Gastroesophageal sphincter (tissue), 4 donors: Measurements from ENCODE around the gene PHC2. TPM values are rescaled to one million over a fixed set of nuclear protein-coding genes. Genes with fewer than 3 reads are reported as not detected.

Experiments used
- ATAC-seq: fragments of 150-250 bp; one replicate; pipeline ENCODE4 v1.9.1; 2016; ENCODE audit warnings: mild to moderate bottlenecking, moderate library complexity
- H3K27ac ChIP-seq, 4 donors: fragments of 200-600 bp; sonication (generic) in 3 of 4; 1 replicate in 3 of 4; 2 replicates in 1 of 4; pipeline ENCODE4 v1.5.1; 2016 to 2019
- H3K27me3 ChIP-seq: fragments of 200-600 bp; sonication (generic); one replicate; pipeline ENCODE4 v1.5.1; 2019
- H3K36me3 ChIP-seq, 2 donors: fragments of 200-600 bp; sonication (generic); one replicate each; pipeline ENCODE4 v1.5.1; 2019; ENCODE audit warnings: control low read depth in 1 of 2
- H3K4me1 ChIP-seq, 3 donors: fragments of 200-600 bp; sonication (generic); 1 replicate in 2 of 3; 2 replicates in 1 of 3; pipeline ENCODE4 v1.5.1; 2016 to 2019; ENCODE audit warnings: control low read depth in 2 of 3
- H3K4me3 ChIP-seq, 2 donors: fragments of 200-600 bp; sonication (generic); one replicate each; pipeline ENCODE4 v1.5.1; 2019; ENCODE audit warnings: mild to moderate bottlenecking in 1 of 2, moderate library complexity in 1 of 2
- H3K9me3 ChIP-seq, 3 donors: fragments of 200-600 bp; sonication (generic); one replicate each; pipeline ENCODE4 v1.5.1; 2017 to 2019; ENCODE audit warnings: control low read depth in 2 of 3
- EP300 ChIP-seq: sonication (generic); formaldehyde crosslinking; IDR thresholded peaks from one replicate; pipeline ENCODE4 v1.6.1; 2017; ENCODE audit warnings: antibody characterized with exemption, mild to moderate bottlenecking
- POLR2A ChIP-seq, 2 donors: fragments of 450-650 bp; IDR thresholded peaks; one replicate each; pipeline ENCODE4 v1.6.1; 2017; ENCODE audit warnings: antibody characterized with exemption in 2 of 2, mild to moderate bottlenecking in 2 of 2, moderate library complexity in 1 of 2
- POLR2AphosphoS5 ChIP-seq: sonication (generic); formaldehyde crosslinking; IDR thresholded peaks from one replicate; pipeline ENCODE4 v1.6.1; 2017; ENCODE audit warnings: antibody characterized with exemption
- WGBS, 2 donors: methylation state at CpG; one replicate each; pipeline ENCODE4 v1.1.5; 2018; ENCODE audit warnings: low coverage in 1 of 2; 5-methylcytosine and 5-hydroxymethylcytosine counted together
- total RNA-seq, 4 donors: library from RNA; depleted of rRNA; stranded (reverse); fragments of >200 nt; gene quantifications; one replicate each; pipeline ENCODE4 v1.1.0, GENCODE V29; 2016
- TF ChIP-seq, protein P1 (sequence below), 4 experiments: fragments of 200-600 bp in 2 of 4; fragments of 450-650 bp in 2 of 4; sonication (generic) in 1 of 4; IDR thresholded peaks; one replicate each; pipeline ENCODE4 v1.5.1; 2017 to 2019; ENCODE audit warnings: antibody characterized with exemption in 4 of 4, mild to moderate bottlenecking in 2 of 4, moderate library complexity in 2 of 4

PHC2 gene
- total RNA-seq, 4 donors from 2014 or later = 99.8 to 223 (median 181) TPM

DNA sequence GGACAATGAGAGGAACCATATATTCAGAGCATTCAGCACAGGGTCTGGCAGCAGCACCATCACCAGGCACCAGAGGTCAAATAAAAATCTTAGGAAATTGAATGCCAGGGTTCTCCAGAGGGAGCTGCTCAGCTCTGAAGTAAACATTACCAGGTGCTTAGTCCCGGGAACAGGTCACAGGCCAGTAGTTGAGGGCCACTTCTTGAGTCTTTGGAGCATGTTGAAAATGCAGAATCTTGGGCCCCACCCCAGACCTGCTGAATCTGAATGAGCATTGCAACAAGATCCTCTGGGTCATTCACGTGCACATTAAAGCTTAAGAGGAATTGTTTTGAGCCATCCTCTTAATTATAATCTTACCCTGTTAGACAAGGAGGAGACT, 33.8 kb downstream of the PHC2 start:
- WGBS, 2 donors = 67% methylated on average over 1 to 2 of the region's 2 CpGs
- TF ChIP-seq POLR2A (IDR thresholded peaks at IDR 0.05) = no peak
- TF ChIP-seq POLR2AphosphoS5 = no peak
- no peak for TF ChIP-seq EP300
- TF ChIP-seq, protein P1, sequence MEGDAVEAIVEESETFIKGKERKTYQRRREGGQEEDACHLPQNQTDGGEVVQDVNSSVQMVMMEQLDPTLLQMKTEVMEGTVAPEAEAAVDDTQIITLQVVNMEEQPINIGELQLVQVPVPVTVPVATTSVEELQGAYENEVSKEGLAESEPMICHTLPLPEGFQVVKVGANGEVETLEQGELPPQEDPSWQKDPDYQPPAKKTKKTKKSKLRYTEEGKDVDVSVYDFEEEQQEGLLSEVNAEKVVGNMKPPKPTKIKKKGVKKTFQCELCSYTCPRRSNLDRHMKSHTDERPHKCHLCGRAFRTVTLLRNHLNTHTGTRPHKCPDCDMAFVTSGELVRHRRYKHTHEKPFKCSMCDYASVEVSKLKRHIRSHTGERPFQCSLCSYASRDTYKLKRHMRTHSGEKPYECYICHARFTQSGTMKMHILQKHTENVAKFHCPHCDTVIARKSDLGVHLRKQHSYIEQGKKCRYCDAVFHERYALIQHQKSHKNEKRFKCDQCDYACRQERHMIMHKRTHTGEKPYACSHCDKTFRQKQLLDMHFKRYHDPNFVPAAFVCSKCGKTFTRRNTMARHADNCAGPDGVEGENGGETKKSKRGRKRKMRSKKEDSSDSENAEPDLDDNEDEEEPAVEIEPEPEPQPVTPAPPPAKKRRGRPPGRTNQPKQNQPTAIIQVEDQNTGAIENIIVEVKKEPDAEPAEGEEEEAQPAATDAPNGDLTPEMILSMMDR (IDR thresholded peaks at IDR 0.05) = no peak
- Histone ChIP-seq H3K4me1 (peaks cover 0 to 34% (median 5%) of the 10 kb centered on the region in 3 donors), H3K27me3 (no peaks in the 10 kb centered on the region), H3K4me3 (no peak overlapping the region), H3K9me3 (no peaks in the 10 kb centered on the region), H3K36me3 (no peaks in the 10 kb centered on the region), H3K27ac (no peak overlapping the region)
- ATAC-seq = no peak

DNA sequence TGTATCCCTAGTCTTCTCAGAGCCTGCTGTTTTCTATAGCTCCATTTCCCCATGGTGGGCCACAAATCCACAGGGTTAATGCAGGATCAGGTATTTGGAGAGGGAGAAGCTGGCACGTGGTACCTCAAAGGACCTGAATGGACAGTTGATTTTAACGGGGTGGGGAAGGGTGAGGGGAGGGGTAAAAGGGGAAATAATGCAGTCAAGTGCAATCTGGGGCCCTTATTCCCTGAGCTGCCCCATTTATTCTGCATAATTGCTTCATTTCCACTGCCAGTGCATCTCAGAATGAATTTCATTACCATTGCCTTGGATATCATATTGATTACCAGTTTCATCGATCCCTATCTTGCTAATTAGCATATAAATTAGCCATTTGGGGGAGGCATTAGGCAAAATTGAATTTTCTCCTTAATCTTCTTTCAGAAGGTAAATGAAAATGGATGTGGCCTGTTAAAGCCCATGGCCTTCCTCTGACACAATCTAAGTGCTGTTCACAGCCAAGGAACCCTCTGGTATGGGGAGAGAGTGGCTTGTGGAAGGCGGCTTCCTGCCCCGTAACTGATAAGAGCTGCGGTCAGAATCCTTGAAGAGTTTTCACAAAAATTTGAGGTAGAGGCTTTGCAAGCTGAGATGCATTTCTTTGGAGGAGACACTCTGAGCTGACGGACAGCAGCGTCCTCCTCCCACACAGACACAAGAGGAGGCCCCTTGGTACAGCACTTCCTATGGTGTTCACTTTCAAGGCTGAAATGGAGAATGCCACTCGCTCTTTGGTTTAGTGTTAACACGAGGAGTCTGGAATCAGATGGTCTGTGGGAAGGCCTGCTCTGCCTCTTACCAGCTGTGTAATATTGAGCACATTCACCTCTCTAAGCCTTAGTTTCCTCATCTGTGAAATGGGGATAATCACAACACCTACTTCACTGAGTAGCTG, 34.4 kb downstream of the PHC2 start:
- WGBS, 2 donors = 77 to 95% methylated on average over 5 to 7 of the region's 10 CpGs
- H3K4me3 ChIP-seq = no peak overlapping the region
- H3K27me3 ChIP-seq = no peaks in the 10 kb centered on the region
- peaks cover 0 to 41% (median 5%) of the 10 kb centered on the region in 3 donors for H3K4me1 ChIP-seq
- TF ChIP-seq POLR2A (IDR thresholded peaks at IDR 0.05) (no peak), EP300 (no peak), POLR2AphosphoS5 (no peak)
- TF ChIP-seq, protein P1 (IDR thresholded peaks at IDR 0.05) = no peak
- no peak overlapping the region for H3K27ac ChIP-seq
- H3K36me3 ChIP-seq = no peaks in the 10 kb centered on the region
- ATAC-seq = no peak
- H3K9me3 ChIP-seq = no peaks in the 10 kb centered on the region

DNA sequence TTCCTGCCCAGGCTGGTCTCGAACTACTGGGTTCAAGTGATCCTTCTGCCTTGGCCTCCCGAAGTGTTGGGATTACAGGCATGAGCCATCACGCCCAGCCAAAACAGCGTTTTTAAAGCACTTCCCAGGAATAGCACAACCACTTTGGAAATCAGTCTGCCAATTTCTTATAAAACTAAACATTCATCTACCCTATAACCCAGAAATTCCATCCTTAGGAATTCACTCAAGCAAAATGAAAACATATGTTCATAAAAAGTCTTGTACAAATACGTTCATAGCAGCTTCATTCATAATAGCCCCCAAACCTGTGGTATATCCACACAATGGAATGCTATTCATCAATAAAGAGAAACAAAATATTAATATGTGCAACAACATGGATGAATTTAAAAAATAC, 36.1 kb downstream of the PHC2 start:
- no peak overlapping the region for H3K27ac ChIP-seq
- no peaks in the 10 kb centered on the region for H3K36me3 ChIP-seq
- no peaks in the 10 kb centered on the region for H3K9me3 ChIP-seq
- peaks cover 4 to 47% (median 7%) of the 10 kb centered on the region in 3 donors for H3K4me1 ChIP-seq
- H3K4me3 ChIP-seq = no peak overlapping the region
- H3K27me3 ChIP-seq = no peaks in the 10 kb centered on the region
- no peak for TF ChIP-seq POLR2A (IDR thresholded peaks at IDR 0.05)
- TF ChIP-seq EP300 = no peak
- TF ChIP-seq, protein P1 (IDR thresholded peaks at IDR 0.05) = no peak
- TF ChIP-seq POLR2AphosphoS5 = no peak
- WGBS, 2 donors = 64 to 65% methylated on average over 3 to 5 of the region's 5 CpGs
- ATAC-seq = no peak

- no peak overlapping the region for H3K27ac ChIP-seq
- H3K9me3 ChIP-seq = no peaks in the 10 kb centered on the region
- no peaks in the 10 kb centered on the region for H3K36me3 ChIP-seq
- no peaks in the 10 kb centered on the region for H3K27me3 ChIP-seq
- ATAC-seq = no peak
- peaks cover 7 to 47% (median 10%) of the 10 kb centered on the region in 3 donors for H3K4me1 ChIP-seq
- TF ChIP-seq POLR2AphosphoS5 (no peak), EP300 (no peak), POLR2A (IDR thresholded peaks at IDR 0.05) (no peak)
- TF ChIP-seq, protein P1 (IDR thresholded peaks at IDR 0.05) = no peak
- H3K4me3 ChIP-seq = no peak overlapping the region
Observed at GRCh38 chr1:33393991-33394390, 36.9 kb downstream of the PHC2 start.

- TF ChIP-seq, protein P1 (IDR thresholded peaks at IDR 0.05) = no peak
- no peak for TF ChIP-seq EP300
- no peak for TF ChIP-seq POLR2A (IDR thresholded peaks at IDR 0.05)
- no peak for TF ChIP-seq POLR2AphosphoS5
- WGBS, 2 donors = 74% methylated on average over 2 of the region's 2 CpGs; no CpG with 5 or more reads in 1 of the 2 donors
Observed at GRCh38 chr1:33393524-33393923, 37.4 kb downstream of the PHC2 start.

More at GRCh38 chr1:33393524-33393923, 37.4 kb downstream of the PHC2 start:
- Histone ChIP-seq H3K27ac (no peak overlapping the region), H3K4me3 (no peak overlapping the region), H3K4me1 (peaks cover 7 to 51% (median 14%) of the 10 kb centered on the region in 3 donors), H3K27me3 (no peaks in the 10 kb centered on the region), H3K9me3 (no peaks in the 10 kb centered on the region), H3K36me3 (no peaks in the 10 kb centered on the region)
- ATAC-seq = no peak
